Keratinocyte (primary cell): ENCODE measurements around the gene PNMA6F.

Experiments
- EZH2 ChIP-seq: IDR thresholded peaks from one replicate; pipeline ENCODE4 v1.6.1; 2012; ENCODE audit warnings: inconsistent platforms, mild to moderate bottlenecking, low read length, moderate library complexity
- TF ChIP-seq, protein P1 (sequence below), 3 experiments: IDR thresholded peaks in 1 of 3; conservative IDR thresholded peaks in 1 of 3; optimal IDR thresholded peaks in 1 of 3; 2 replicates in 2 of 3; 3 replicates in 1 of 3; pipeline versions ENCODE3 to v1.5.1; 2011; ENCODE audit warnings: low read length in 3 of 3, mild to moderate bottlenecking in 3 of 3, moderate library complexity in 2 of 3, control low read depth in 1 of 3, inconsistent platforms in 1 of 3; ENCODE audit not compliant: insufficient read depth in 2 of 3; ENCODE audit errors: extremely low read depth in 1 of 3

DNA sequence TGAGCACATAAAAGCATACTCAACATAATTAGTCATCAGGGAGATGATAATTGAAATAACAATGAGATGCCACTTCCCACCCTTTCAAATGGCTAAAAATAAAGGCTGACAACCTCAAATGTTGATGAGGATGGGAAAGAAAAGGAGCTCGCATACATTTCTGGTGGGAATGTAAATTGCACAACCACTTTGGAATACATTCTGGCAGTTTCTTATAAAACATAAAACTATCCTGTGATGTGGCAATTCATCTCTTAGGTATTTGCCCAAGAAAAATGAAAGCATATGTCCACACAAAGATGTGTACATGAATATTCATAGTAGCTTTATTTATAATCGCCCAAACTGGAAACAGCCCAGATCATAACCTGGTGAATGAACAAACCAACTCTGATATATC, 11.7 kb upstream of the PNMA6F start:
- TF ChIP-seq, protein P1, sequence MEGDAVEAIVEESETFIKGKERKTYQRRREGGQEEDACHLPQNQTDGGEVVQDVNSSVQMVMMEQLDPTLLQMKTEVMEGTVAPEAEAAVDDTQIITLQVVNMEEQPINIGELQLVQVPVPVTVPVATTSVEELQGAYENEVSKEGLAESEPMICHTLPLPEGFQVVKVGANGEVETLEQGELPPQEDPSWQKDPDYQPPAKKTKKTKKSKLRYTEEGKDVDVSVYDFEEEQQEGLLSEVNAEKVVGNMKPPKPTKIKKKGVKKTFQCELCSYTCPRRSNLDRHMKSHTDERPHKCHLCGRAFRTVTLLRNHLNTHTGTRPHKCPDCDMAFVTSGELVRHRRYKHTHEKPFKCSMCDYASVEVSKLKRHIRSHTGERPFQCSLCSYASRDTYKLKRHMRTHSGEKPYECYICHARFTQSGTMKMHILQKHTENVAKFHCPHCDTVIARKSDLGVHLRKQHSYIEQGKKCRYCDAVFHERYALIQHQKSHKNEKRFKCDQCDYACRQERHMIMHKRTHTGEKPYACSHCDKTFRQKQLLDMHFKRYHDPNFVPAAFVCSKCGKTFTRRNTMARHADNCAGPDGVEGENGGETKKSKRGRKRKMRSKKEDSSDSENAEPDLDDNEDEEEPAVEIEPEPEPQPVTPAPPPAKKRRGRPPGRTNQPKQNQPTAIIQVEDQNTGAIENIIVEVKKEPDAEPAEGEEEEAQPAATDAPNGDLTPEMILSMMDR (optimal IDR thresholded peaks at IDR 0.05 in 1 of 3, IDR thresholded peaks at IDR 0.05 in 1 of 3, conservative IDR thresholded peaks at IDR 0.05 in 1 of 3; ENCODE audit: extremely low read depth in 1 of 3, insufficient read depth in 2 of 3, low read length in 3 of 3) = no peak
- TF ChIP-seq EZH2 = no peak
